Keratinocyte (primary cell): ENCODE results near the gene WSB1. TPM values are rescaled to one million over a fixed set of nuclear protein-coding genes. Genes with fewer than 3 reads are reported as not detected.

ENCODE experiments used
- DNase-seq: peaks from one replicate; pipeline ENCODE4 v3.0.0-alpha.2; 2011; ENCODE audit warnings: low read depth, missing footprints, low spot score
- FAIRE-seq: peaks from 2 replicates; lab custom pipeline; 2011; peaks lifted over from hg19 to GRCh38; lab: Jason Lieb, UNC
- H2AFZ ChIP-seq: 2 replicates; pipeline ENCODE4 v1.6.0; 2012; ENCODE audit warnings: low read length, control low read depth, inconsistent platforms; ENCODE audit not compliant: control insufficient read depth
- H3K27ac ChIP-seq: 2 replicates; pipeline ENCODE4 v1.5.1; 2011; ENCODE audit warnings: low read length; ENCODE audit not compliant: control insufficient read depth, insufficient read depth
- H3K27me3 ChIP-seq: 3 replicates; pipeline ENCODE4 v1.6.0; 2011; ENCODE audit warnings: low read length; ENCODE audit not compliant: control insufficient read depth, insufficient read depth; ENCODE audit errors: extremely low read depth
- H3K36me3 ChIP-seq, 2 experiments: 2 replicates in 1 of 2; 3 replicates in 1 of 2; pipeline ENCODE4 v1.5.1; 2011; ENCODE audit warnings: low read length in 2 of 2, mild to moderate bottlenecking in 1 of 2; ENCODE audit not compliant: control insufficient read depth in 2 of 2, insufficient read depth in 2 of 2; ENCODE audit errors: extremely low read depth in 1 of 2
- H3K4me1 ChIP-seq: 3 replicates; pipeline ENCODE4 v1.5.1; 2011; ENCODE audit warnings: low read length; ENCODE audit not compliant: control insufficient read depth, insufficient read depth; ENCODE audit errors: extremely low read depth
- H3K4me2 ChIP-seq: 3 replicates; pipeline ENCODE4 v1.6.0; 2011; ENCODE audit warnings: low read depth, low read length; ENCODE audit not compliant: control insufficient read depth, insufficient read depth; ENCODE audit errors: extremely low read depth
- H3K4me3 ChIP-seq, 3 experiments: fragments of 200-600 bp in 1 of 3; sonication (generic) in 1 of 3; 2 replicates in 2 of 3; 3 replicates in 1 of 3; pipeline ENCODE4 v1.5.1; 2011 to 2016; ENCODE audit warnings: low read length in 3 of 3, mild to moderate bottlenecking in 3 of 3, control low read depth in 2 of 3, inconsistent platforms in 1 of 3, low read depth in 1 of 3, mixed read lengths in 1 of 3, mixed run types in 1 of 3, moderate library complexity in 1 of 3; ENCODE audit not compliant: control insufficient read depth in 2 of 3, insufficient read depth in 2 of 3; ENCODE audit errors: extremely low read depth in 1 of 3
- H3K79me2 ChIP-seq: 2 replicates; pipeline ENCODE4 v1.6.0; 2012; ENCODE audit warnings: low read length; ENCODE audit not compliant: control insufficient read depth, insufficient read depth
- H3K9ac ChIP-seq: 3 replicates; pipeline ENCODE4 v1.6.0; 2011; ENCODE audit warnings: low read length; ENCODE audit not compliant: control insufficient read depth, insufficient read depth; ENCODE audit errors: extremely low read depth
- H3K9me1 ChIP-seq: 3 replicates; pipeline ENCODE4 v1.6.0; 2011; ENCODE audit warnings: low read length; ENCODE audit not compliant: control insufficient read depth, insufficient read depth; ENCODE audit errors: extremely low read depth
- H3K9me3 ChIP-seq: 2 replicates; pipeline ENCODE4 v1.5.1; 2012; ENCODE audit warnings: low read depth, low read length; ENCODE audit not compliant: control insufficient read depth
- H4K20me1 ChIP-seq: 3 replicates; pipeline ENCODE4 v1.6.0; 2011; ENCODE audit warnings: low read length; ENCODE audit not compliant: control insufficient read depth, insufficient read depth; ENCODE audit errors: extremely low read depth
- CTCF ChIP-seq, 3 experiments: IDR thresholded peaks in 1 of 3; conservative IDR thresholded peaks in 1 of 3; optimal IDR thresholded peaks in 1 of 3; 2 replicates in 2 of 3; 3 replicates in 1 of 3; pipeline versions ENCODE3 to v1.5.1; 2011; ENCODE audit warnings: low read length in 3 of 3, mild to moderate bottlenecking in 3 of 3, moderate library complexity in 2 of 3, control low read depth in 1 of 3, inconsistent platforms in 1 of 3; ENCODE audit not compliant: insufficient read depth in 2 of 3; ENCODE audit errors: extremely low read depth in 1 of 3
- EZH2 ChIP-seq: IDR thresholded peaks from one replicate; pipeline ENCODE4 v1.6.1; 2012; ENCODE audit warnings: inconsistent platforms, mild to moderate bottlenecking, low read length, moderate library complexity
- dilution Hi-C: fragments of 300-500 bp; cut with MboI; formaldehyde crosslinking; loops from one replicate; pipeline ENCODE4 v1.7.0; 2020; ENCODE audit warnings: low sequenced_read_pairs; ENCODE audit not compliant: extremely low pct_ligation_motif_present
- polyA plus RNA-seq, 5 experiments: library from polyadenylated mRNA; depleted of rRNA in 3 of 5; stranded (reverse) in 3 of 5; stranded (forward) in 1 of 5; unstranded in 1 of 5; fragments of >200 nt; gene quantifications; 1 replicate in 1 of 5; 2 replicates in 3 of 5; 3 replicates in 1 of 5; pipeline versions ENCODE4 v1.2.1 to v1.2.3, GENCODE V29; 2011 to 2012; ENCODE audit warnings: missing spikeins in 2 of 5, low read depth in 1 of 5, low replicate concordance in 1 of 5

The WSB1 gene
- polyA plus RNA-seq, 1 donor (not counting 4 experiments of a cell fraction or from before 2014, with no cell fraction given) = 135 TPM

GRCh38 chr17:27351759-27352158 lies 57.8 kb downstream of the WSB1 start:
- no peak for DNase-seq
- dilution Hi-C loops = no loop called here
- Histone ChIP-seq H3K36me3 (no peaks in the 10 kb centered on the region), H4K20me1 (no peaks in the 10 kb centered on the region), H3K4me1 (peaks cover 21% of the 10 kb centered on the region), H3K79me2 (peaks cover 2% of the 10 kb centered on the region), H3K9me1 (no peaks in the 10 kb centered on the region), H3K27ac (no peak overlapping the region), H2AFZ (no peak overlapping the region), H3K9me3 (no peaks in the 10 kb centered on the region), H3K4me2 (no peak overlapping the region), H3K9ac (no peak overlapping the region), H3K27me3 (no peaks in the 10 kb centered on the region), H3K4me3 (no peak overlapping the region)
- TF ChIP-seq EZH2 = no peak
- no peak for FAIRE-seq

- H3K9me3 ChIP-seq = no peaks in the 10 kb centered on the region
- H4K20me1 ChIP-seq = no peaks in the 10 kb centered on the region
- dilution Hi-C loops = no loop called here
- no peaks in the 10 kb centered on the region for H3K36me3 ChIP-seq
- TF ChIP-seq EZH2 (no peak), CTCF (optimal IDR thresholded peaks at IDR 0.05 in 1 of 3, IDR thresholded peaks at IDR 0.05 in 1 of 3, conservative IDR thresholded peaks at IDR 0.05 in 1 of 3; ENCODE audit: extremely low read depth in 1 of 3, insufficient read depth in 2 of 3, low read length in 3 of 3) (no peak)
- H3K4me3 ChIP-seq = peak overlapping the region; percentile 76 to 88 (median 82)
- H3K9me1 ChIP-seq = no peaks in the 10 kb centered on the region
- peak overlapping the region; percentile 87 for H3K9ac ChIP-seq
- no peak for DNase-seq
- H3K27me3 ChIP-seq = no peaks in the 10 kb centered on the region
- peaks cover 21% of the 10 kb centered on the region for H3K4me1 ChIP-seq
- peak overlapping the region; percentile 84 for H3K27ac ChIP-seq
- H2AFZ ChIP-seq = no peak overlapping the region
- no peak for FAIRE-seq
- H3K4me2 ChIP-seq = peak overlapping the region; percentile 66
- peaks cover 2% of the 10 kb centered on the region for H3K79me2 ChIP-seq
Measured at GRCh38 chr17:27352448-27353032, 58.6 kb downstream of the WSB1 start.

- no peak for FAIRE-seq
- H3K4me1 ChIP-seq = peaks cover 21% of the 10 kb centered on the region
- dilution Hi-C loops = no loop called here
Measured at GRCh38 chr17:27353033-27353460, 59.1 kb downstream of the WSB1 start.

More at GRCh38 chr17:27353033-27353460, 59.1 kb downstream of the WSB1 start:
- Histone ChIP-seq H3K9me3 (no peaks in the 10 kb centered on the region), H3K27me3 (no peaks in the 10 kb centered on the region), H3K9me1 (no peaks in the 10 kb centered on the region), H3K4me2 (peak overlapping the region; percentile 66), H2AFZ (peak overlapping the region; percentile 42), H3K27ac (peak overlapping the region; percentile 84), H3K9ac (peak overlapping the region; percentile 87), H4K20me1 (no peaks in the 10 kb centered on the region), H3K79me2 (peaks cover 2% of the 10 kb centered on the region), H3K36me3 (no peaks in the 10 kb centered on the region), H3K4me3 (peak overlapping the region; percentile 76 to 88 (median 82))
- no peak for TF ChIP-seq CTCF (optimal IDR thresholded peaks at IDR 0.05 in 1 of 3, IDR thresholded peaks at IDR 0.05 in 1 of 3, conservative IDR thresholded peaks at IDR 0.05 in 1 of 3; ENCODE audit: extremely low read depth in 1 of 3, insufficient read depth in 2 of 3, low read length in 3 of 3)
- DNase-seq = no peak
